Breast epithelium (tissue), 3 donors: ENCODE data around the gene PTPRU.

Experiments
- CTCF ChIP-seq, 3 donors: fragments of 450-650 bp; IDR thresholded peaks; one replicate each; pipeline ENCODE4 v1.5.1; 2016 to 2017; ENCODE audit warnings: antibody characterized with exemption in 3 of 3, mild to moderate bottlenecking in 3 of 3, moderate library complexity in 3 of 3
- POLR2A ChIP-seq: fragments of 450-650 bp; IDR thresholded peaks from one replicate; pipeline ENCODE4 v1.6.1; 2016; ENCODE audit warnings: antibody characterized with exemption, mild to moderate bottlenecking, moderate library complexity
- POLR2AphosphoS5 ChIP-seq, 3 donors: sonication (generic); formaldehyde crosslinking; IDR thresholded peaks; one replicate each; pipeline ENCODE4 v1.6.1; 2017; ENCODE audit warnings: antibody characterized with exemption in 3 of 3

GRCh38 chr1:29281571-29281970 lies 45.2 kb downstream of the PTPRU start:
- TF ChIP-seq CTCF (IDR thresholded peaks at IDR 0.05) (no peak), POLR2A (no peak), POLR2AphosphoS5 (IDR thresholded peaks at IDR 0.05) (no peak)
